GM21515 (cell line): Measurements from ENCODE around the gene FREM1.
"Not testable (repeated sequence)": the region's sequence is repeated elsewhere in the genome, so short reads cannot be mapped to it uniquely, and the experiment has no call there.

Experiments used
- ATAC-seq: cut with Tn5 transposase; IDR thresholded peaks from one replicate; pipeline ENCODE4 v1.9.1; 2021; ENCODE audit not compliant: unreplicated experiment

The FREM1 gene

GRCh38 chr9:14909961-14910805, at the start of gene FREM1:
Gene FREM1 (minus strand): TSS chr9:14910428. CDS start chr9:14868977, 41,451 bp downstream.
- no peak for ATAC-seq

DNA sequence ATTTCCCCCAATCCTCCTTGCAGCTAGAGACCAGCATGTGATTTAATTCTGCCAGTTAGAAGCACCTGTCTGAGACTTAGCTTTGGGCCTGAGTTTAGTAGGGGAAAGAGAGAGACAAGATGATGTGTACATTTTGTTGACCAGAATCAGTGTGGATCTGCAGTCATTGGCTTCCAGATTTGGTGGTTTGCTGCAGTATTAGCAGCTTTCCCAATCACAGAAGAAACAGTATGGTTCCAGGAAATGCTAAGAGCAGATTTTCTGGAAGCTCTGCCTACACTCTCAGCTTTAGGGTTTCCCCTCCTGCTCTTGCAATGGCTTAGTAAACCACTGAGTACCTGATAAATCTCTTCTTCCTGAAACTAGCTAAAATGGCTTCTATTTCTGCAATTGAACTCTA, 48.8 kb upstream of the FREM1 start:
- ATAC-seq: no peak

- no peak for ATAC-seq
Measured at GRCh38 chr9:14957109-14957508, 46.9 kb upstream of the FREM1 start.

GRCh38 chr9:14956208-14956607, 46.0 kb upstream of the FREM1 start:
- ATAC-seq: no peak

- no peak for ATAC-seq
Measured at GRCh38 chr9:14945351-14945750, 35.1 kb upstream of the FREM1 start.

GRCh38 chr9:14941501-14942405, 31.5 kb upstream of the FREM1 start:
- no peak for ATAC-seq

DNA sequence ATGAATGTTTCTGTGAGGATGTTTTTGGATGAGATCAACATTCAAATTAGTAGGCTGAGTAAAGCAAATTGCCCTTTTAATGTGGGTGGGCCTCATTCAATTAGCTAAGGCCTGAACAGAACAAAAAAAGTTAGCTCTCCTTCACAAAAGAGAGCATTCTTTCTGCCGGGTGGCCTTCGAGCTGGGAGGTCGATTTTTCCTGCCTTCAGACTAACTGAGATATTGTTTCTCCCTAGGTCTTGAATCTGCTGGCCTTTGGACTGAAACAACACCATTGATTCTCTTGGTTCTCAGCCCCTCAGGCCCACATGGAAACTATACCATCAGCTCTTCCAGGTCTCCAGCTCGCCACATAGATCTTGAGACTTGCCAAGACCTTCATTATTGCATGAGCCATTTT, 29.1 kb upstream of the FREM1 start:
- no peak for ATAC-seq

DNA sequence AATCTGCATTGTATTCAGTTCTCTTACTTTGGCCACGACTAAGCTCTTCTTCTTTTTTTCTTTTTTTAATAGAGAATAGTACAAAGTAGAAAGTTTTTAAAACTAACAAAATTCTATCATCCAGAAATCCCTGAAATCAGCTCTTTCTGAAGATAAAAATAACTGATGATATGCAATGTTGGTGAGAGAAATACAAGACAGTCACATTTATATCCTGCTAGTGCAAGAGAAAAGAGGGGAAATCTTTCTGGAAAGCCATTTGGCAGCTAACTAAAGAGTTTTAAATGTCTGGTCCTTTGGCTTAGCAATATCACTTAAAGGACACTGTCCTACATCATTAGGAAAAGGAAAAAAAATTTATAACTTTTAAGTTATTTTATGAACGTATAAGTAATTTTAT, 27.0 kb upstream of the FREM1 start:
- ATAC-seq: no peak

- no peak for ATAC-seq
Measured at GRCh38 chr9:14936491-14936890, 26.3 kb upstream of the FREM1 start.

DNA sequence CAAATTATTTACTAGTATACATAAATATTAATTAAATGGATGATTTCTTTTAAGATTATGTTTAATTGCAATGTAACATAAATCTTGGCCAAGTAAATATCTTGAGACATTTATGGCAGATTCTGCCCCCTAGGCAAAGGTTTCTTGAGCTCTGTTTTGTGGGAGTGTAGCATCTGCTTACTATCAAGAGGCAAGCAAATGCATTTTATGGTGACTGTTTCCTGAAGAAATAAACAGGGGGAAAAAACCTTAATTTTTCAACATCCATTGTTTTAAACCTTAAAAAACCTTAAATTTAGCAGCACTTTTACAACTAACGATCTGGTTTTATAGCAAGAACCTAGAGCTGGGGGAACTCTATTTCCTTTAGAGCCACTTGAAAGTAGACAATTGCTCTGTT, 25.7 kb upstream of the FREM1 start:
- no peak for ATAC-seq

GRCh38 chr9:14935106-14935751, 25.0 kb upstream of the FREM1 start:
- ATAC-seq: no peak

- ATAC-seq: no peak
Measured at GRCh38 chr9:14932641-14933040, 22.4 kb upstream of the FREM1 start.

DNA sequence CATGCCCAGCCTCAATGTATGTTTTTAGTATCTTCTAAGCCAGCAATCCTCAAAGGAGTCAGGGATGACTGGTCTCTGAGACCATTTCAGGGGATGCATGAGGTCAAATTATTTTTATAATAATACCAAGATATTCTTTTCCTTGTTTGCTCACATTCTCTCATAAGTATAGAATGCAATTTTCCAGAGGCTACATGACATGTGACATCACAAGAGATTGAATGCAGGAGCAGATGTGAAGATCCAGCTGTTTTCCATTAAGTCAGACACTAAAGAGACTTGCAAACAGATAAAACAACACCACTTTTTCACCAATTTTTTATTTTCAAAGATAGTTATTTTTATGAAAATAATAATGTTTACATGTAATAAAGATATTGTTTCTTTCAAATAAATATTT, 22.0 kb upstream of the FREM1 start:
- no peak for ATAC-seq

- ATAC-seq: no peak
Measured at GRCh38 chr9:14926941-14927624, 16.9 kb upstream of the FREM1 start.

DNA sequence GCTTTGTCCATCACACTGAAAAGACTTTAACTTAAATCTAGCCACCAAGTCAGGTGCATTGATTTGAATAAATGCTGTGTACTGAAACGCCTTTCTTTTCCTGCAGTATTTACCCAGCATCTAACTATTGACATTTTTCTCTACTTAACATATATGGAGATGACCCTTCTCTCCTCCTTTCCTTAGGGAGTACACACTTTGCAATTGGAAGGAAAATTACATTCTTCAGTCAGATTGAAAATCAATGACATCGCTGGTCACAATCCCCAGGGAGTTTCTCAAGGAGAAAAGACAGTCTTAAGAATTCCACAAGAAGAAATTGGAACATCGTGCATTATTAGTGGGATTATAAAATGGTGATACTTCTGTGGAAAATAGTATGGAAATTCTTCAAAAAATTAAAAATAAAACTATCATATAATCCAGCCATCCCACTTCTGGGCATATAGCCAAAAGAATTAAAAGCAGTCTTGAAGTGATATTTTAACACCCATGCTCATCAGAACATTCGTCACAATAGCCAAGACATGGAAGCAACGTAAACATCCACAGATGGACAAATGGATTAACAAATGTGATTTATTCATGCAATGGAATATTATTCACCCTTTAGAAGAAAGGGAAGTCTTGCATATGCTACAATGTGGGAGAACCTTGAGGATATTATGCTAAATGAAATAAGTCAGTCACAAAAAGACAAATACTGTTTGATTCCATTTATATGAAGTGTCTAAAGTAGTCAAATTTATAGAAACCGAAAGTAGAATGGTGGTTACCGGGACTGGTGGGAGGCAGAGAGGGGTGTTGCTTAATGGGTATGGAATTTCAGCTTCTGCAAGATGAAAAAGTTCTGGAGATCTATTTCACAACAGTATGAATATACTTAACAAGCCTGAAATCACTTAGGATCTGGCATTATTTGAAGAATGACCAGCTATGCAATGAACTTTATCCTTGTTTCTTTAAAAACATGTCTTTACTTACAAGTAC, 14.3 kb upstream of the FREM1 start:
- no peak for ATAC-seq

- no peak for ATAC-seq
Measured at GRCh38 chr9:14923701-14924100, 13.5 kb upstream of the FREM1 start.

DNA sequence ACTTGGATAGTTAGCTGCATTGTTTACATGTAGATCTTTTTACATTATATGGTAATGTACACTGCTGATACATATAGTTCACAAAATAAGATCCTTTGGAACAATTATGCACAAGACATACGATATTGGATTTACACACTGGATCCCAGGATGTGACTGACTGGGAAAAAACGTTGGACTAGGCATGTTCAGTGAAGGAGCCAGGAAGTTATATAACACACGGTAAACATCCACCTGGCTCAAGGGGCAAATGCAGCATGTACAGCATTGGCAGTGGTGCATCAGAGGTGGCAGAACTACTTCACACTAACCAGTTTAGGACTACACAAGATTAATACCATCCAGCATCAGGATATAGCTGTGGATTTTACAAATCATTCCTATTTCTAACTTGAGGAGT, 10.6 kb upstream of the FREM1 start:
- ATAC-seq: not testable (repeated sequence)

DNA sequence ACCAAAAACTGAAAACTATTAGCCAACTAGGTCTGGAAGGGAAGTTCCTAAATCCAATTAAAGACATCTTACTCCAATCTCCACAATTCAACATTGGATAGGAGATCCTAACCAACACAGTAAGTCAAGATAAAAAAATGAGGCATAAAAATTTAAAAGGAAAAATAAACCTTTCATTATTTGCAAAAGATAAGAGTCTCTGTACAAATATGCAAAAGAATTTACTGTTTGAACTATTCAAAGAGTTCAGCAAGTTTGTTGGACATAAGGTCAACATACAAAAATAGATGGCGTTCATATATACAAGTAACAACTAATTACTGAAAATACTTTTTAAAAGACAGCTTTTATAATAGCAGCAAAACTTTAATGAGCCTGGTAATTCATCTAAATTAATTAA, 3.1 kb upstream of the FREM1 start:
- no peak for ATAC-seq

DNA sequence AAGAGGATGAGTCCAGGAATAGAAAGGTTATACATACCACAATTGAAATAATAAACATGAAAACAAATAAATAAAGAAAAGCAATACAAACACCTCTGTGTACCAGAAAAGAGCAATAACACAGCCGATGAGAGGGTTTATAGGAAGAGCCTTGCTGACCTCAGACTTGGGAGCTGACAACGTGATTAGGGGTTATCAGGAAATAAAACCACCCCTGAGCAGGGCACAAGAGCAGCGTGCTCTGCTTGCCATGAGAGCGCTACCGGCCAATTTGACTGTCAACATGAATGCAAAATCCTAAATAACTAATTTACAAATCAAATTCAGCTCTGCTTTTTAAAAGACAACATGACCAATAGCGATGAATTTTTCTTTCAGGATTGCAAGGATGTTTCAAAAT, 2.6 kb upstream of the FREM1 start:
- no peak for ATAC-seq

DNA sequence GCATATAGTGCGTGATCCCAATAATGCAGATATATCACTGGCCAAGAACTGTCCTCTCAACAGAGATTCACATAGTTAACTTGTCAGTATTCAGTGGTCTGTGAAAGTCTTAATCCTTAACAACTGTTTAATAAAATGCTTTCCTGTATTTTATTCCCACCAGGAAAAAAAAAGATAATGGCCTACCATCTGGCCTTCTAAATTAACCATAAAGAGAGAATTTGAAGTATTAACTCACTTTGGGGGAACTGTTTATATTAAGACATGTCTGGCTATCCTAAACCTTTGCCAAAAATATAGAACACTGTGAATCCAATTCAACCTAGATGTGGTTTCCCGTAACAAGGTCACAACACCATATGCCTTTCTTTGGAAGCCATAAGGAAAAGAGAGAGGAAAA, 818 bp upstream of the FREM1 start:
- no peak for ATAC-seq
